Measurements from ENCODE around the gene SOCS1. TPM values are rescaled to one million over a fixed set of nuclear protein-coding genes. Genes with fewer than 3 reads are reported as not detected.

SOCS1 gene
- total and polyA plus RNA-seq, 2 experiments from 2014 or later = 84.7 to 104 TPM

- Mint-ChIP-seq H3K4me1 (peaks cover 8% of the 10 kb centered on the region), H3K36me3 (ENCODE audit: low read depth) (no peaks in the 10 kb centered on the region), H3K27ac (no peak overlapping the region), H3K9me3 (no peaks in the 10 kb centered on the region), H3K27me3 (ENCODE audit: insufficient read depth, low read depth, poor library complexity) (peaks cover 13% of the 10 kb centered on the region), H3K4me3 (no peak overlapping the region)
- H4K20me1 ChIP-seq (replicated peaks; ENCODE audit: insufficient read depth) = no peaks in the 10 kb centered on the region
- H3K4me2 ChIP-seq = no peak overlapping the region
- H3K4me1 ChIP-seq (ENCODE audit: insufficient read depth) = peaks cover 9% of the 10 kb centered on the region; the same call in 1 of the 2 replicates
- DNase-seq (ENCODE audit: low spot score) = peak; percentile 64
- TF ChIP-seq CTCF (conservative IDR thresholded peaks at IDR 0.05; ENCODE audit: low read depth in 2 of 2) = peak; percentile 35 to 49
- TF ChIP-seq CREB1 (CRISPR knock-in tag; IDR thresholded peaks at IDR 0.05; ENCODE audit: low read depth) = no peak
- TF ChIP-seq POLR2AphosphoS5 (IDR thresholded peaks at IDR 0.05; ENCODE audit: low read depth) = no peak
- no peak overlapping the region for H2AFZ ChIP-seq
- H3K27ac ChIP-seq (ENCODE audit: low read depth) = no peak overlapping the region
- no peaks in the 10 kb centered on the region for H3K27me3 ChIP-seq (ENCODE audit: insufficient read depth)
- no peaks in the 10 kb centered on the region for H3K79me2 ChIP-seq (replicated peaks; ENCODE audit: insufficient read depth)
- no peaks in the 10 kb centered on the region for H3K9me2 ChIP-seq (ENCODE audit: insufficient read depth)
- peak; percentile 62 for ATAC-seq
- H3K36me3 ChIP-seq (ENCODE audit: insufficient read depth) = no peaks in the 10 kb centered on the region
- 0 out of 2 replicates have a peak, but pooled peaks cover 6% of the 10 kb centered on the region for H3F3A ChIP-seq (replicated peaks; ENCODE audit: low read depth)
- H3K4me3 ChIP-seq = no peak overlapping the region
Observed at GRCh38 chr16:11233727-11234376, 22.2 kb downstream of the SOCS1 start.

DNA sequence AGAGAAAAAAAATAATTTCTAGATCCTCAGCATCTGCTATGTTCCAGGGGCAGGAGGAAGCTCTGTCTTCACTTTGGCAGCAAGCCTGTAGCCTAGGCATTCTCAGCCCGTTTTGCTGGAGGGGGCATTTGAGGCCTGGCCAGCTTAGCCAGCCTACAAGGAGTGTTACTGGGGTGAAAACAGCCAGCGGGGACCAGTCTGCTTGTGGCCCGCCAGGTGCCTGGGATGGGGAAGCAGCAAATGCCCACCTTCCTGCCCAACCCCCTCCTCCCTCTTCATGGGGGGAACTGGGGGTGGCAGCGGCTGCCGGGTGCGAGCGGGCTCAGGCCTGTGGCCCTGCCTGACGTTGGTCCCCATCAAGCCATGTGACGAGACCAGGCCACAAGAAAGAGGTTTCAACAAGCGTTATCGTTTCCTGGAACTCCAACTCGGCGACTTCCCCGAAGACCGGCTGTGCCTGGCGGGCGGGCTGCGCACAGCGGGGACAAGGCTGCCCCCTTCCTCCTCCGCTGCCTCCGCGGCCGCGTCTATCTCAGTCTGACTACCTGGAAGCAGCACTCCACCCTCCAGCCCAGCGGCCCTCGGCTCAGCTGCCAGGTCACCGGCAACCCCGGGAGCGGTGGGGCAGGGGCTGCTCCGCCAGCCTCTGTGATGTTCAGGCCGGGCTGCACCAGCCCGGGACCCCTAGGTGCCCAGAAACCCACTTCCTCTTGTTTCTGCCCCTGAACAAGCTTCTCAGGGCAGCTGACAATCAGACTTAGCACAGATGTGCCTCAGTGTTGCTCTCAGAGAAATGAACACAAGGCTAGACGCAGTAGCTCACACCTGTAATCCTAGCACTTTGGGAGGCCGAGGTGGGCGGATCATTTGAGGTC lies 22.9 kb downstream of the SOCS1 start:
- no peaks in the 10 kb centered on the region for H3K79me2 ChIP-seq (replicated peaks; ENCODE audit: insufficient read depth)
- peak overlapping the region; percentile 97 for H2AFZ ChIP-seq
- Mint-ChIP-seq H3K36me3 (ENCODE audit: low read depth) (no peaks in the 10 kb centered on the region), H3K4me1 (peaks cover 8% of the 10 kb centered on the region), H3K9me3 (no peaks in the 10 kb centered on the region), H3K27ac (no peak overlapping the region), H3K4me3 (no peak overlapping the region), H3K27me3 (ENCODE audit: insufficient read depth, low read depth, poor library complexity) (peaks cover 13% of the 10 kb centered on the region)
- DNase-seq (ENCODE audit: low spot score) (peak; percentile 75), ATAC-seq (peak; percentile 94)
- H3K4me1 ChIP-seq (ENCODE audit: insufficient read depth) = peaks cover 9% of the 10 kb centered on the region; the same call in 1 of the 2 replicates
- no peak overlapping the region for H3K27ac ChIP-seq (ENCODE audit: low read depth)
- H3K4me3 ChIP-seq = peak overlapping the region; percentile 43; the same call in 1 of the 2 replicates
- 0 out of 2 replicates have a peak, but pooled peaks cover 6% of the 10 kb centered on the region for H3F3A ChIP-seq (replicated peaks; ENCODE audit: low read depth)
- H3K9me2 ChIP-seq (ENCODE audit: insufficient read depth) = no peaks in the 10 kb centered on the region
- no peaks in the 10 kb centered on the region for H4K20me1 ChIP-seq (replicated peaks; ENCODE audit: insufficient read depth)
- H3K27me3 ChIP-seq (ENCODE audit: insufficient read depth) = no peaks in the 10 kb centered on the region
- H3K4me2 ChIP-seq = peak overlapping the region; percentile 66
- no peaks in the 10 kb centered on the region for H3K36me3 ChIP-seq (ENCODE audit: insufficient read depth)
- TF ChIP-seq POLR2AphosphoS5 (IDR thresholded peaks at IDR 0.05; ENCODE audit: low read depth) (no peak), ETS1 (IDR thresholded peaks at IDR 0.05) (no peak), NANOG (IDR thresholded peaks at IDR 0.05; ENCODE audit: borderline replicate concordance) (no peak), STAT1 (IDR thresholded peaks at IDR 0.05; ENCODE audit: unreplicated experiment) (no peak)
- TF ChIP-seq, protein P1, sequence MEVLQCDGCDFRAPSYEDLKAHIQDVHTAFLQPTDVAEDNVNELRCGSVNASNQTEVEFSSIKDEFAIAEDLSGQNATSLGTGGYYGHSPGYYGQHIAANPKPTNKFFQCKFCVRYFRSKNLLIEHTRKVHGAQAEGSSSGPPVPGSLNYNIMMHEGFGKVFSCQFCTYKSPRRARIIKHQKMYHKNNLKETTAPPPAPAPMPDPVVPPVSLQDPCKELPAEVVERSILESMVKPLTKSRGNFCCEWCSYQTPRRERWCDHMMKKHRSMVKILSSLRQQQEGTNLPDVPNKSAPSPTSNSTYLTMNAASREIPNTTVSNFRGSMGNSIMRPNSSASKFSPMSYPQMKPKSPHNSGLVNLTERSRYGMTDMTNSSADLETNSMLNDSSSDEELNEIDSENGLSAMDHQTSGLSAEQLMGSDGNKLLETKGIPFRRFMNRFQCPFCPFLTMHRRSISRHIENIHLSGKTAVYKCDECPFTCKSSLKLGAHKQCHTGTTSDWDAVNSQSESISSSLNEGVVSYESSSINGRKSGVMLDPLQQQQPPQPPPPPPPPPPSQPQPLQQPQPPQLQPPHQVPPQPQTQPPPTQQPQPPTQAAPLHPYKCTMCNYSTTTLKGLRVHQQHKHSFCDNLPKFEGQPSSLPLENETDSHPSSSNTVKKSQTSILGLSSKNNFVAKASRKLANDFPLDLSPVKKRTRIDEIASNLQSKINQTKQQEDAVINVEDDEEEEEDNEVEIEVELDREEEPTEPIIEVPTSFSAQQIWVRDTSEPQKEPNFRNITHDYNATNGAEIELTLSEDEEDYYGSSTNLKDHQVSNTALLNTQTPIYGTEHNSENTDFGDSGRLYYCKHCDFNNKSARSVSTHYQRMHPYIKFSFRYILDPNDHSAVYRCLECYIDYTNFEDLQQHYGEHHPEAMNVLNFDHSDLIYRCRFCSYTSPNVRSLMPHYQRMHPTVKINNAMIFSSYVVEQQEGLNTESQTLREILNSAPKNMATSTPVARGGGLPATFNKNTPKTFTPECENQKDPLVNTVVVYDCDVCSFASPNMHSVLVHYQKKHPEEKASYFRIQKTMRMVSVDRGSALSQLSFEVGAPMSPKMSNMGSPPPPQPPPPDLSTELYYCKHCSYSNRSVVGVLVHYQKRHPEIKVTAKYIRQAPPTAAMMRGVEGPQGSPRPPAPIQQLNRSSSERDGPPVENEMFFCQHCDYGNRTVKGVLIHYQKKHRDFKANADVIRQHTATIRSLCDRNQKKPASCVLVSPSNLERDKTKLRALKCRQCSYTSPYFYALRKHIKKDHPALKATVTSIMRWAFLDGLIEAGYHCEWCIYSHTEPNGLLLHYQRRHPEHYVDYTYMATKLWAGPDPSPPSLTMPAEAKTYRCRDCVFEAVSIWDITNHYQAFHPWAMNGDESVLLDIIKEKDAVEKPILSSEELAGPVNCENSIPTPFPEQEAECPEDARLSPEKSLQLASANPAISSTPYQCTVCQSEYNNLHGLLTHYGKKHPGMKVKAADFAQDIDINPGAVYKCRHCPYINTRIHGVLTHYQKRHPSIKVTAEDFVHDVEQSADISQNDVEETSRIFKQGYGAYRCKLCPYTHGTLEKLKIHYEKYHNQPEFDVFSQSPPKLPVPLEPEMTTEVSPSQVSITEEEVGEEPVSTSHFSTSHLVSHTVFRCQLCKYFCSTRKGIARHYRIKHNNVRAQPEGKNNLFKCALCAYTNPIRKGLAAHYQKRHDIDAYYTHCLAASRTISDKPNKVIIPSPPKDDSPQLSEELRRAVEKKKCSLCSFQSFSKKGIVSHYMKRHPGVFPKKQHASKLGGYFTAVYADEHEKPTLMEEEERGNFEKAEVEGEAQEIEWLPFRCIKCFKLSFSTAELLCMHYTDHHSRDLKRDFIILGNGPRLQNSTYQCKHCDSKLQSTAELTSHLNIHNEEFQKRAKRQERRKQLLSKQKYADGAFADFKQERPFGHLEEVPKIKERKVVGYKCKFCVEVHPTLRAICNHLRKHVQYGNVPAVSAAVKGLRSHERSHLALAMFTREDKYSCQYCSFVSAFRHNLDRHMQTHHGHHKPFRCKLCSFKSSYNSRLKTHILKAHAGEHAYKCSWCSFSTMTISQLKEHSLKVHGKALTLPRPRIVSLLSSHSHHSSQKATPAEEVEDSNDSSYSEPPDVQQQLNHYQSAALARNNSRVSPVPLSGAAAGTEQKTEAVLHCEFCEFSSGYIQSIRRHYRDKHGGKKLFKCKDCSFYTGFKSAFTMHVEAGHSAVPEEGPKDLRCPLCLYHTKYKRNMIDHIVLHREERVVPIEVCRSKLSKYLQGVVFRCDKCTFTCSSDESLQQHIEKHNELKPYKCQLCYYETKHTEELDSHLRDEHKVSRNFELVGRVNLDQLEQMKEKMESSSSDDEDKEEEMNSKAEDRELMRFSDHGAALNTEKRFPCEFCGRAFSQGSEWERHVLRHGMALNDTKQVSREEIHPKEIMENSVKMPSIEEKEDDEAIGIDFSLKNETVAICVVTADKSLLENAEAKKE (CRISPR knock-in tag; IDR thresholded peaks at IDR 0.05) = no peak
